GM19239 (cell line): ENCODE data around the gene AGO3.
"Not testable (repeated sequence)": the region's sequence is repeated elsewhere in the genome, so short reads cannot be mapped to it uniquely, and the experiment has no call there.

ENCODE experiments used
- DNase-seq: peaks from one replicate; pipeline ENCODE4 v3.0.0; 2011; ENCODE audit warnings: low spot score; ENCODE audit not compliant: insufficient read length
- FAIRE-seq: peaks from 2 replicates; lab custom pipeline; 2011; peaks lifted over from hg19 to GRCh38; lab: Jason Lieb, UNC

AGO3 gene

GRCh38 chr1:35923791-35924221, 7.1 kb upstream of the AGO3 start:
- FAIRE-seq: no peak

GRCh38 chr1:35924838-35925237, 6.1 kb upstream of the AGO3 start:
- DNase-seq (no peak), FAIRE-seq (peak; percentile 14)

More at GRCh38 chr1:35923791-35924221, 7.1 kb upstream of the AGO3 start:
- DNase-seq: no peak

- FAIRE-seq: no peak
- no peak for DNase-seq
Measured at GRCh38 chr1:35925741-35926140, 5.2 kb upstream of the AGO3 start.

GRCh38 chr1:35927472-35927871, 3.4 kb upstream of the AGO3 start:
- no peak for DNase-seq
- no peak for FAIRE-seq

- DNase-seq: no peak
- FAIRE-seq: peak; percentile 82
Measured at GRCh38 chr1:35929730-35930592, 944 bp upstream of the AGO3 start.

- DNase-seq (no peak), FAIRE-seq (peak; percentile 87)
Measured at GRCh38 chr1:35931446-35932157, 697 bp downstream of the AGO3 start.

- FAIRE-seq: peak; percentile 8
- no peak for DNase-seq
Measured at GRCh38 chr1:35932158-35932636, 1.3 kb downstream of the AGO3 start.

- DNase-seq (no peak), FAIRE-seq (peak; percentile 53)
Measured at GRCh38 chr1:35932941-35933340, 2.0 kb downstream of the AGO3 start.

GRCh38 chr1:35935442-35936388, 4.8 kb downstream of the AGO3 start:
- DNase-seq (no peak), FAIRE-seq (peak; percentile 4)

- DNase-seq (no peak), FAIRE-seq (no peak)
Measured at GRCh38 chr1:35936838-35937237, 5.9 kb downstream of the AGO3 start.

GRCh38 chr1:35939484-35939883, 8.6 kb downstream of the AGO3 start:
- FAIRE-seq: no peak
- no peak for DNase-seq

GRCh38 chr1:35945327-35945726, 14.4 kb downstream of the AGO3 start:
- no peak for FAIRE-seq
- DNase-seq: no peak

GRCh38 chr1:35947547-35947946, 16.6 kb downstream of the AGO3 start:
- no peak for FAIRE-seq
- no peak for DNase-seq

GRCh38 chr1:35958558-35958957, 27.7 kb downstream of the AGO3 start:
- no peak for FAIRE-seq

GRCh38 chr1:35959304-35959703, 28.4 kb downstream of the AGO3 start:
- no peak for DNase-seq
- FAIRE-seq: no peak

More at GRCh38 chr1:35958558-35958957, 27.7 kb downstream of the AGO3 start:
- DNase-seq: no peak

- DNase-seq: no peak
- FAIRE-seq: no peak
Measured at GRCh38 chr1:35962952-35963351, 32.0 kb downstream of the AGO3 start.

- DNase-seq, FAIRE-seq: not testable (repeated sequence)
Measured at GRCh38 chr1:35964277-35964676, 33.4 kb downstream of the AGO3 start.

GRCh38 chr1:35968396-35968795, 37.5 kb downstream of the AGO3 start:
- DNase-seq (no peak), FAIRE-seq (no peak)

- no peak for DNase-seq
- FAIRE-seq: no peak
Measured at GRCh38 chr1:35971601-35972000, 40.7 kb downstream of the AGO3 start.

GRCh38 chr1:35972631-35973030, 41.7 kb downstream of the AGO3 start:
- DNase-seq, FAIRE-seq: not testable (repeated sequence)
